Measurements from ENCODE around the gene CRISP1. TPM values are rescaled to one million over a fixed set of nuclear protein-coding genes. Genes with fewer than 3 reads are reported as not detected.

Gene CRISP1
- total RNA-seq = not detected in 2 replicates

GRCh38 chr6:49866485-49866943 lies at the start of gene CRISP1:
Gene CRISP1 (minus strand): TSS chr6:49866535. CDS start chr6:49857400, 9,135 bp downstream.

GRCh38 chr6:49787176-49787575 lies 79.2 kb downstream of the CRISP1 start, which contains the start of gene PGK2:
Gene PGK2 (minus strand): TSS chr6:49787285. CDS start chr6:49787187, 98 bp downstream.

Other genes with a start within 250 kb of the CRISP1 start
- not detected in 2 replicates for gene RHAG, start 229.7 kb downstream of the CRISP1 start, total RNA-seq
- under 0.01 and 0.16 TPM in 2 replicates for gene CRISP2, start 153.0 kb downstream of the CRISP1 start, total RNA-seq
- not detected in 2 replicates for gene CRISP3, start 122.1 kb downstream of the CRISP1 start, total RNA-seq
- gene PGK2, start 79.2 kb downstream of the CRISP1 start, total RNA-seq = not detected in 2 replicates
- gene DEFB114, start 97.6 kb upstream of the CRISP1 start, total RNA-seq = not detected in 2 replicates
- not detected in 2 replicates for gene DEFB113, start 103.1 kb upstream of the CRISP1 start, total RNA-seq
- gene DEFB110, start 155.5 kb upstream of the CRISP1 start, total RNA-seq = not detected in 2 replicates
- gene DEFB112, start 183.4 kb upstream of the CRISP1 start, total RNA-seq = not detected in 2 replicates